ENCODE measurements around the gene CYLD.

GRCh38 chr16:50820225-50820624 is 78.3 kb downstream of the CYLD start:
- no peak for TF ChIP-seq CTCF (IDR thresholded peaks at IDR 0.05)
- no peak for TF ChIP-seq POLR2A (IDR thresholded peaks at IDR 0.05)
